Endothelial cell of umbilical vein (primary cell): ENCODE results near the gene SVIL. TPM values are rescaled to one million over a fixed set of nuclear protein-coding genes. Genes with fewer than 3 reads are reported as not detected.

Source experiments
- BruUV-seq: library from RNA; stranded (reverse); fragments of 400-500 nt; replicated peaks from 2 replicates; lab custom pipeline; 2021; lab: Mats Ljungman, UMichigan
- CTCF ChIA-PET: fragments of 300-600, 350-600 bp; sonication (Branson Sonifier 250); formaldehyde crosslinking; loops from one replicate; lab custom pipeline; 2021; ENCODE audit warnings: antibody characterized with exemption, inconsistent platforms; lab: Charles Lee
- POLR2A ChIA-PET: fragments of 300-600, 350-600 bp; sonication (Branson Sonifier 250); formaldehyde crosslinking; loops from one replicate; lab custom pipeline; 2021; ENCODE audit warnings: antibody characterized with exemption, inconsistent platforms; lab: Charles Lee
- DNase-seq: peaks from one replicate; pipeline ENCODE4 v3.0.0-alpha.2; 2011; ENCODE audit warnings: low read depth, low spot score
- FAIRE-seq: peaks from 2 replicates; lab custom pipeline; 2011; peaks lifted over from hg19 to GRCh38; lab: Jason Lieb, UNC
- H2AFZ ChIP-seq: 2 replicates; pipeline ENCODE4 v1.6.0; 2012; ENCODE audit warnings: low read depth, low read length, control low read depth, inconsistent platforms
- H3K27ac ChIP-seq: 2 replicates; pipeline ENCODE4 v1.5.1; 2011; ENCODE audit warnings: low read depth, mild to moderate bottlenecking, control low read depth, low read length, moderate library complexity; ENCODE audit not compliant: insufficient read depth
- H3K27me3 ChIP-seq, 2 experiments: 2 replicates each; pipeline versions ENCODE4 v1.6.0 to v1.6.1; 2011; ENCODE audit warnings: low read length in 2 of 2, mixed read lengths in 1 of 2; ENCODE audit not compliant: control insufficient read depth in 2 of 2, insufficient read depth in 2 of 2
- H3K36me3 ChIP-seq, 2 experiments: 2 replicates in 1 of 2; 3 replicates in 1 of 2; pipeline ENCODE4 v1.5.1; 2011; ENCODE audit warnings: low read length in 2 of 2, mild to moderate bottlenecking in 1 of 2, moderate library complexity in 1 of 2; ENCODE audit not compliant: control insufficient read depth in 2 of 2, insufficient read depth in 2 of 2; ENCODE audit errors: extremely low read depth in 1 of 2
- H3K4me1 ChIP-seq: 3 replicates; pipeline ENCODE4 v1.5.1; 2011; ENCODE audit warnings: mild to moderate bottlenecking, low read length; ENCODE audit not compliant: control insufficient read depth, insufficient read depth; ENCODE audit errors: extremely low read depth
- H3K4me2 ChIP-seq: 2 replicates; pipeline ENCODE4 v1.6.1; 2011; ENCODE audit warnings: low read length, control low read depth, mixed read lengths; ENCODE audit not compliant: insufficient read depth
- H3K4me3 ChIP-seq, 3 experiments: fragments of 200-600 bp in 1 of 3; sonication (generic), shearing (Covaris generic) in 1 of 3; replicated peaks in 1 of 3; 2 replicates each; pipeline ENCODE4 v1.5.1; 2011 to 2016; ENCODE audit warnings: control low read depth in 3 of 3, low read length in 3 of 3, mild to moderate bottlenecking in 2 of 3, inconsistent platforms in 1 of 3, low read depth in 1 of 3, moderate library complexity in 1 of 3; ENCODE audit not compliant: insufficient read depth in 1 of 3
- H3K79me2 ChIP-seq: 2 replicates; pipeline ENCODE4 v1.6.0; 2012; ENCODE audit warnings: low read length, inconsistent platforms; ENCODE audit not compliant: control insufficient read depth, insufficient read depth
- H3K9ac ChIP-seq: replicated peaks from 2 replicates; pipeline ENCODE3; 2011; ENCODE audit warnings: low read length, control low read depth; ENCODE audit not compliant: insufficient read depth; ENCODE audit errors: extremely low read depth
- H3K9me1 ChIP-seq: replicated peaks from 3 replicates; pipeline ENCODE4 v1.6.0; 2011; ENCODE audit warnings: mild to moderate bottlenecking, low read length; ENCODE audit not compliant: control insufficient read depth, insufficient read depth; ENCODE audit errors: extremely low read depth
- H3K9me3 ChIP-seq: replicated peaks from 2 replicates; pipeline ENCODE4 v1.5.1; 2012; ENCODE audit warnings: low read length, inconsistent platforms; ENCODE audit not compliant: control insufficient read depth, insufficient read depth
- H4K20me1 ChIP-seq: replicated peaks from 2 replicates; pipeline ENCODE3; 2011; ENCODE audit warnings: mild to moderate bottlenecking, low read length; ENCODE audit not compliant: control insufficient read depth, insufficient read depth; ENCODE audit errors: extremely low read depth
- EZH2 ChIP-seq: IDR thresholded peaks from 2 replicates; pipeline ENCODE4 v1.6.1; 2012; ENCODE audit warnings: borderline replicate concordance, low read depth, mild to moderate bottlenecking, moderate library complexity, low read length, inconsistent platforms; ENCODE audit not compliant: severe bottlenecking
- FOS ChIP-seq: IDR thresholded peaks from 2 replicates; pipeline ENCODE4 v1.6.1; 2011; ENCODE audit warnings: mild to moderate bottlenecking, low read length, moderate library complexity, borderline replicate concordance; ENCODE audit not compliant: insufficient read depth
- GATA2 ChIP-seq: IDR thresholded peaks from 2 replicates; pipeline ENCODE4 v1.7.0; 2011; ENCODE audit warnings: low read depth, mild to moderate bottlenecking, moderate library complexity, mixed read lengths, low read length; ENCODE audit not compliant: insufficient read length, insufficient read depth
- JUN ChIP-seq: IDR thresholded peaks from 2 replicates; pipeline ENCODE4 v1.6.1; 2011; ENCODE audit warnings: borderline replicate concordance, low read depth; ENCODE audit not compliant: insufficient read length, insufficient read depth
- MAX ChIP-seq: IDR thresholded peaks from 2 replicates; pipeline ENCODE4 v1.6.1; 2011; ENCODE audit not compliant: insufficient read depth, insufficient read length
- MYC ChIP-seq: IDR thresholded peaks from one replicate; pipeline ENCODE4 v1.6.1; 2011; ENCODE audit warnings: mild to moderate bottlenecking, low read depth, low read length
- POLR2A ChIP-seq: IDR thresholded peaks from 2 replicates; pipeline ENCODE4 v1.6.1; 2012; ENCODE audit warnings: low read depth, mild to moderate bottlenecking, control low read depth, low read length
- POLR2AphosphoS5 ChIP-seq: IDR thresholded peaks from 2 replicates; pipeline ENCODE4 v1.6.1; 2012; ENCODE audit warnings: low read depth, mild to moderate bottlenecking, control low read depth, low read length, moderate library complexity; ENCODE audit not compliant: insufficient read depth
- dilution Hi-C: fragments of 300-500 bp; cut with MboI; formaldehyde crosslinking; loops from one replicate; pipeline ENCODE4 v1.15.0; 2019; ENCODE audit warnings: low sequenced_read_pairs; ENCODE audit not compliant: extremely low pct_ligation_motif_present
- intact Hi-C: fragments of 100-400 bp; cut with micrococcal nuclease; formaldehyde crosslinking; loops from one replicate; pipeline ENCODE4 v1.10.0; 2022
- polyA plus RNA-seq, 4 experiments: library from polyadenylated mRNA; depleted of rRNA in 3 of 4; stranded (reverse) in 3 of 4; unstranded in 1 of 4; fragments of >200 nt; gene quantifications; 2 replicates each; pipeline versions ENCODE4 v1.2.1 to v1.2.3, GENCODE V29; 2011 to 2012; ENCODE audit warnings: missing spikeins in 1 of 4
- total RNA-seq: library from RNA; stranded (reverse); gene quantifications from 2 replicates; pipeline ENCODE4 v1.2.3, GENCODE V29; 2021
- TF ChIP-seq, protein P1 (sequence below), 2 donors: IDR thresholded peaks; 1 replicate in 1 of 2; 2 replicates in 1 of 2; pipeline ENCODE4 v1.5.1; 2011; ENCODE audit warnings: low read length in 2 of 2, mild to moderate bottlenecking in 2 of 2, moderate library complexity in 2 of 2, control low read depth in 1 of 2, inconsistent platforms in 1 of 2, low read depth in 1 of 2; ENCODE audit not compliant: insufficient read depth in 1 of 2; ENCODE audit errors: extremely low read depth in 1 of 2

Gene SVIL
- total and polyA plus RNA-seq, 2 donors (not counting 3 experiments of a cell fraction or from before 2014, with no cell fraction given) = 22.6 to 70.7 TPM

- no TSS peak for BruUV-seq
- Histone ChIP-seq H3K4me1 (no peaks in the 10 kb centered on the region), H3K9me3 (no peaks in the 10 kb centered on the region), H3K79me2 (peaks cover 35% of the 10 kb centered on the region), H3K4me2 (no peak overlapping the region), H3K9me1 (no peaks in the 10 kb centered on the region), H3K4me3 (no peak overlapping the region), H3K27ac (no peak overlapping the region), H2AFZ (no peak overlapping the region), H3K9ac (no peak overlapping the region), H3K36me3 (no peaks in the 10 kb centered on the region), H3K27me3 (no peaks in the 10 kb centered on the region), H4K20me1 (no peaks in the 10 kb centered on the region)
- dilution Hi-C loops = no loop called here
- no peak for TF ChIP-seq MYC
- no peak for TF ChIP-seq POLR2AphosphoS5
- TF ChIP-seq GATA2 = no peak
- DNase-seq = no peak
- ChIA-PET POLR2A (no interaction called here), CTCF (interaction anchor here (0.8 kb wide), 1 partner anchor 45 kb away, joined by 3 read pairs; no protein-coding TSS in a partner anchor)
- FAIRE-seq = no peak
- intact Hi-C loops = no loop called here
Observed at GRCh38 chr10:29431711-29432110, 203.1 kb downstream of the SVIL start.

- Histone ChIP-seq H3K4me2 (no peak overlapping the region), H3K9ac (no peak overlapping the region), H3K27me3 (no peaks in the 10 kb centered on the region), H3K4me1 (no peaks in the 10 kb centered on the region), H2AFZ (no peak overlapping the region), H3K36me3 (peaks cover 0 to 2% of the 10 kb centered on the region in 2 experiments), H3K9me1 (no peaks in the 10 kb centered on the region), H4K20me1 (peaks cover 4% of the 10 kb centered on the region), H3K27ac (no peak overlapping the region), H3K79me2 (peaks cover 37% of the 10 kb centered on the region), H3K9me3 (no peaks in the 10 kb centered on the region), H3K4me3 (no peak overlapping the region)
- TF ChIP-seq POLR2AphosphoS5 (no peak), FOS (no peak), MYC (no peak), POLR2A (no peak), MAX (no peak), JUN (no peak), GATA2 (no peak), EZH2 (no peak)
- TF ChIP-seq, protein P1, sequence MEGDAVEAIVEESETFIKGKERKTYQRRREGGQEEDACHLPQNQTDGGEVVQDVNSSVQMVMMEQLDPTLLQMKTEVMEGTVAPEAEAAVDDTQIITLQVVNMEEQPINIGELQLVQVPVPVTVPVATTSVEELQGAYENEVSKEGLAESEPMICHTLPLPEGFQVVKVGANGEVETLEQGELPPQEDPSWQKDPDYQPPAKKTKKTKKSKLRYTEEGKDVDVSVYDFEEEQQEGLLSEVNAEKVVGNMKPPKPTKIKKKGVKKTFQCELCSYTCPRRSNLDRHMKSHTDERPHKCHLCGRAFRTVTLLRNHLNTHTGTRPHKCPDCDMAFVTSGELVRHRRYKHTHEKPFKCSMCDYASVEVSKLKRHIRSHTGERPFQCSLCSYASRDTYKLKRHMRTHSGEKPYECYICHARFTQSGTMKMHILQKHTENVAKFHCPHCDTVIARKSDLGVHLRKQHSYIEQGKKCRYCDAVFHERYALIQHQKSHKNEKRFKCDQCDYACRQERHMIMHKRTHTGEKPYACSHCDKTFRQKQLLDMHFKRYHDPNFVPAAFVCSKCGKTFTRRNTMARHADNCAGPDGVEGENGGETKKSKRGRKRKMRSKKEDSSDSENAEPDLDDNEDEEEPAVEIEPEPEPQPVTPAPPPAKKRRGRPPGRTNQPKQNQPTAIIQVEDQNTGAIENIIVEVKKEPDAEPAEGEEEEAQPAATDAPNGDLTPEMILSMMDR (IDR thresholded peaks at IDR 0.05; ENCODE audit: extremely low read depth in 1 of 2, insufficient read depth in 1 of 2, low read depth in 1 of 2, low read length in 2 of 2) = no peak
- dilution Hi-C loops (no loop called here), intact Hi-C loops (no loop called here)
- FAIRE-seq (no peak), DNase-seq (no peak)
- CTCF ChIA-PET = interaction anchor here (1.0 to 2.3 kb wide), 2 partner anchors 11 to 12 kb away, joined by 3 to 8 read pairs; no protein-coding TSS in a partner anchor
- BruUV-seq = no TSS peak
- POLR2A ChIA-PET = no interaction called here
Observed at GRCh38 chr10:29430101-29430500, 204.7 kb downstream of the SVIL start.
